HEK293 (cell line): ENCODE measurements around the gene ZFR2.

ENCODE experiments used
- CTCF ChIP-seq: fragments of 450-650 bp; formaldehyde crosslinking; IDR thresholded peaks from 2 replicates; pipeline ENCODE4 v1.5.1; 2016; ENCODE audit warnings: missing biosample characterization, missing genetic modification characterization
- REST ChIP-seq: fragments of 450-650 bp; formaldehyde crosslinking; IDR thresholded peaks from 2 replicates; pipeline ENCODE4 v1.5.1; 2016; ENCODE audit warnings: missing biosample characterization, missing genetic modification characterization
- ZNF280C ChIP-seq: fragments of 450-650 bp; formaldehyde crosslinking; IDR thresholded peaks from 2 replicates; pipeline ENCODE4 v1.5.1; 2016; ENCODE audit warnings: missing biosample characterization, missing genetic modification characterization
- ZNF639 ChIP-seq: fragments of 450-650 bp; formaldehyde crosslinking; IDR thresholded peaks from 2 replicates; pipeline ENCODE4 v1.5.1; 2016; ENCODE audit warnings: missing biosample characterization, missing genetic modification characterization
- ZNF654 ChIP-seq: fragments of 450-650 bp; formaldehyde crosslinking; IDR thresholded peaks from 2 replicates; pipeline ENCODE4 v1.5.1; 2016; ENCODE audit warnings: low read depth, missing biosample characterization, missing genetic modification characterization
- ZNF707 ChIP-seq: fragments of 450-650 bp; formaldehyde crosslinking; IDR thresholded peaks from 2 replicates; pipeline ENCODE4 v1.5.1; 2016; ENCODE audit warnings: missing biosample characterization, missing genetic modification characterization

- TF ChIP-seq ZNF707 (tag by site-specific recombination) (no peak), CTCF (tag by site-specific recombination) (no peak), ZNF654 (no peak), REST (no peak), ZNF639 (no peak), ZNF280C (tag by site-specific recombination) (no peak)
Measured at GRCh38 chr19:3914199-3914598, 45.4 kb upstream of the ZFR2 start.
